ENCODE results near the gene SENP1.
A peak's percentile ranks its signal among the peaks of the same experiment; 100 is the strongest.

SENP1 gene

DNA sequence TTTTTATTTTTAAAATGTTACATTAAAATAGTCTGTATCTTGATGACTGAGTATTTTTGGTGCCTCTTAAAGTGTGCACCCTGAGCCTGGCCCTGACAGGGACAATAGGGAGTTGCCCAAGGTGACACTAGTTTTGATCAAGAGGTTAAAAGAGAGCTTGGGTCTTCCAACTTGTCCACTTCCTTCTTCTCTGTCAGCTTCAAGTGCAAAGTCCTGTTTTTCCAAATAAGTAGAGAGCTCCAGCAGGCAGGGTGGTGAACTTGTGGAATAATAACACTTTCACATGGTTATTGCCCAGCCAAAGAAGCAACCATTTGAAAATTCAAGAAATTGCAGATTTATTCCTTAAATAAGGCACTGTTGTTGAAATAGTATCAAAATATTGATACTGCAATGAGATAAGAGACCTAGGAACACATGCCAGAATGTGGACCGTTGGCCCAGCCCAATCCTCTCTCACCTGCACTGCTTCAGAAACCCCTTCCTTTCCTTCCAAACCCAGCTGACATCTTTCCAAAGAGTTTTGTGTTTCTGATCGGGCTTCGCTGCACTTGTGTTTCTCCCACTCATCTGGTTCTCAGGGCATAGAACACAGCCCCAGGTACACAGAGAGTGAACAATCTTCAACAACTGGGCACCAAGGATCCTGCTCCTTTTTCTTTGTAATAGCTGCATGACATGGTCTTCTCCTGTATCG is 87.8 kb downstream of the SENP1 start:
- DNase-seq = no peak

DNA sequence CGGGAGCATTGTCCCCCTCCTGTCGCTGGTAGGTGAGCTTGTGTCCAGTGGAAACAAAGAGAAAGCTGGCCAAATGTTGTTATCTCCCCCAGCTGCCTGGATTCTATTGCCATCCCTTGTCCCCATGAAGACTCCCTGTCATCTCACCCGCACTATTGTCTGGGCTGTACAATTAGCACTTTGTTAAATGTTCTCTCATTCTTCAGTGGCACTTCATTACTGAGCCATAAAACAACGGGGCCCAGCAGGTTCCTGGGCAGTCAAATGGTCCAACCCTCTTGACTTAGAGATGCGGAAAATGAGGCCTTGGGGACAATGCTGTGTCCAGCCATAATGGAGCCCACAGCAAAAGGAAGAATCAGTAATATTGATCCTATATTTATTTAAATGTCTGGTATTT is 88.4 kb downstream of the SENP1 start:
- DNase-seq = no peak

DNA sequence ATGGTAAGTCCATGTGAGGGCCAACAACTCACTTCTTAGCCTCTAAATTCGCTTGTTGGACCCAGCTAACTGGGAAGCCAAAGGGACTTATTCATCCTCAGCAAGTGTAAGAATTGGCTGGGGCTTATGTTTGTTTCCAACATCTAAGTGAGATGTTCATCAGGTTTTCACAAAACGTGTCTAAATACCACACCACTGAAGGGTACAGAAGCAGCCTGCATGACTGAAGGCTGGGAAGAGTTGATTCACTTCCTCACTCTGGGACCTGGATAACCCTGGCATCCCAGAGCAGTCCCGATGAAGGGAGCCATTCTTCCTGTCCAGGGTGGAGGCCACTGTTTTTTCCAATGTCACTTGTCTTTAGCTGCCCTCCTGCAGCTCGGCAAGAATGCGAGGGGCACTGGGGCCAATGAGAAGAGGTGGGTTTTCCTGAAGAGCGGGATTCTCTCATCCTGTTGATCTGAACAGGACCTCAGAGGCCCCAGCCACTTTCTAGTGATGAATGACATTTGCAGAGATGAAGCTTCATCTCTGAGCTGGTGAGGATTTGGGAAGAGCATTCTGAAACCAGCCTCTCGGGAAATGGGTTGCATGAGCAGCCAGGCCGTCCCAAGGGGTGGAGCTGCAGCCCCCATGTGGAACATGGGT is 89.4 kb downstream of the SENP1 start:
- DNase-seq = no peak

DNA sequence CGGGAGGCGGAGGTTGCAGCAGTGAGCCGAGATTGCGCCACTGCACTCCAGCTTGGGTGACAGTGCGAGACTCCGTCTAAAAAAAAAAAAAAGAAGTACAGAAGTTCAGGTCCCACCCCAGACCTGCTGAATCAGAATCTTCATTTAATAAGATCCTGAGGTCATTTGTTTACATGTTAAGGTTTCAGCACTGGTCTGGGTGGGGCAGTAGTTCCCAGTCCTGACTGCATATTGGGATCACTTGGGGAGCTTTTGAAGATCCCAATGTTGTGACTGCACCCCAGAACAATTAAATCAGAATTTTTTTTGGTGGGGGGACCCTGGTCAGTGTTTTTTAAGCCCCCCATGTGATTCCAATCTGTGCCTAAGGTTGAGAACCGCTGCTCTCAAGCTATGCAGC is 89.9 kb downstream of the SENP1 start:
- DNase-seq = no peak

DNA sequence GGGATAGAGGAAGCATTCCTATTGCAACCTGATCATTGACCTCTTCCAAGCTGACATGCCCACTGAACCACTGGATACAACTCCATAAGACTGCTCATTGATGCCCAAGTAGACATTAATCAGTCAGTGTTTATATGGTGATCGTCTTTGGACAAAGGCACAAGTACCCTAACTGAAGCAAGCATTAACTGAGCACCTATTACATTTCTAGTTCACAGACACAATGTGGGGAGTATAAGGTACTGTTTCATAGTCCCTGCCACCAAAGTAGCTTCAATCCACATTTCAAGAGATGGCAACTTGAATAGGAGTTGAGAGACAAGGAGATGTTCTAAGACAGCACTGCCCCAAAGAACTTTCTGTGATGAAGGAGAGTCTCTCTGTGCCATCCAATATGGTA is 90.8 kb downstream of the SENP1 start:
- DNase-seq = no peak

DNA sequence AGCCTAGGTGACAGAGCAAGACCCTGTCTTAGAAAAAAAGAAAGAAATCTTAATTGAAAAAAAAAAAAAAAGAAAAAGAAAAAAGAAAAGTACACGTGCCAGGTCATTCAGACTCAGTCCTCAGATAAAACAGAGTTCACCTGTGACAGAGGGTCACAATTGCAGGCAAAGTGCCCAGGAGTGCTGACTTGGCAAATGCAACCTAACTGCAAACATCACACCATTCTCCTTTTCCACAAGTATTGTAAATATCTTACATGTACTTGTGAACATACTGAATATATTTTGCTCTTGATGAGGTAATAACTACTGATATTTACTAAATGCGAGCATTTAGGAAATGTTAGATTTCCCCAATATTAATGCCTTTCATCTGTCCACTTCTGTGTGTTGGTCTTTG is 92.6 kb downstream of the SENP1 start:
- no peak for DNase-seq

DNA sequence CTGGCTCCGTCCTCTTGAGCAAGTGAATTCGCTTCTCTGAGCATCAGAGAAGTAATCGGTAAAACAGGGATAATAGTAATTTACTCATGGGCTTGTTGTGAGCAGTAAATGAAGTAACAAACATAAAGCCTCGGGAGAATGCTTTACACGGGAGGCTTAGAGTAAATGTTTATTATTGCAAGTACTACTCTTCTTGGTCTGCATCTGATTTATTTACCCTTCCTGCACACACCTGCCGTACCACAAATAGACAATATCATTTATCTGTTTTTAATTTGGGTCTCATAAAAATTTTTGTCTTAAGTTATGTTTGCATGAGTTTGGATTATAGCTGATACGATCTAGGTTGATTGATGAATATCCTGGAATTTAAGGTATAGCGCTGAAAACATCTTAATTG is 93.8 kb downstream of the SENP1 start:
- DNase-seq = no peak

DNA sequence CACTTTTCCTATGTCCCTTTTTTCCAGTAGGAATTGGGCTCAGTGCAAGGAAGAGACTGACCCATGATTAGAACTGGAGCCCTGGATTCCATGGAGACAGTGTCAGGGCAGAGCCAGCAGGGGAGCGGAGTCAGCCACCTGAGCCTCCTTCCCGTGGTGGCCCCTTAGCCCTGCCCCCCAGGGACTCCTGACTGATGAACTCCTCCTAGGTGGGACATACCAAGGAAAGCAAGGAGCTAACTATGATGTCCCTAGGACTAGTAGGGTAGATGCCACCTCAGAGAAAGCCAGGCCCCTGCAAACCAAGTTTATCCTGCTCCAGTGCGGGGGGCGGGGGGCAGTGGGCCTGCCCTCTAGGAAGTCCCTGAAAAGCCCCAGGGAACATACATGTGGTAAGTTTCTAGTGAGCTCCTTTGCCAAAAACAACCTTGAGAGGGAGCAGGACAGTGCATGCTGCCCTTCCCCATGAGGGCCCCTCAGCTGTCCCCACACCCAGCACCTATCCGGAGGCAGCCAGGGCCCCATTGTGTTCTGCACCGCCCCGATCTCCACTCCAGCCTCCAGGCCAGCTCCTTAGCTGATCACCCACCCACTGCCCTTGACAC is 95.4 kb downstream of the SENP1 start:
- no peak for DNase-seq

DNA sequence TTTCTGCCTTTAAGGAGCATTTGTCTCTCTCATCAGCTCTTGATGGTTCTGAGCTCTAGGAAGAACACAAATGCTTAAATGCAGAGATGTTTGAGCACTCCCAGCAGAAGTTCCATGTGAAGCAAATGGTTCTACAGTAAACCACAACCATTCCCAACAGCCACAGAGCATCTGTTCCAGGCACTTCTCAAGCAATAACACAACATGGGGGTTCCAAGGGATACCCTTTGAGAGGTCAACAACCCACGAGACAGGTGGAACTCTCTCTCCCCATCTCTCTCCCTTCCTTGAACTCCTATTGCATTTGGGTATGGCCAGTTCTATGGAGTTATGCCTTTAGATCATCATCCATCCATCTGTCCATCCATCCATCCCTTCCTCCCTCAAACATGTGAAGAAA is 96.4 kb downstream of the SENP1 start:
- DNase-seq = no peak

DNA sequence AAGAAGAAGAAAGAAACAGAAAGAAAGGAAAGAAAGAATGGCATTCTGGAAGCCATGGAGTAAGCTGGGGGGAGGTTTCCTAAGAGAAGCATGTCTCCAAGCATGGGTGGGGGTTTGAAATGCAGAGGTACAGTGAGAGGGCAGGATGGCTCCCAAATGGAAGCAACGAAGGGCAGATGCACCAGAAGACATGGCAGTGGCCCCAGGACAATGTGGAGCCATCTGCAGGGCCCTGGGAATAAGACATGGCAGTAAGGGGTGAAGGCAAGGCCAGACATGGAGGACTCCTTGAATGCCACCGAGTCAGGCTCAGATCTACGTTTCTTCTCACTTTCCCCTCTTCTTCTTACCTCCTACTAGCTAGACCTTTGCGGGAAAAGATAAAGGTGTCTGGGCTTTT is 96.9 kb downstream of the SENP1 start:
- DNase-seq = no peak

DNA sequence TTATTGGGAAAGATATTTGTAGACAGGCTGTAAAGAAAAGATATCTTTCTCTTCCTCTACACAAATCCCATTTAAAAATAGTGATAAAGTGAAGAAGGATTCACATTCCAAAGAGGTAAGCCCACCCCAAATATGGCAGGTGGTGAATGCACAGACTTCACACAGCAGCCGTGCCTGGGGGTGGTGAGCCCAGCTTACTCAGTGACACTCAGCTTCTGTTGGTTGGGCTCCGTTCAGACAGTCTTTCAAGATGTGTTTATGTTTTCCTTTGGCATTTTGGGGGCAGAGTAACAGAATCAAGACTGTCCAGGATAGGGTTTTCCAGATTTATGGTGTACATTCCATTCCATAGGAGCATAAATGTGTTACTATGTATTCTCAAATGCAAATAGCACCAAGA is 97.5 kb downstream of the SENP1 start:
- no peak for DNase-seq

DNA sequence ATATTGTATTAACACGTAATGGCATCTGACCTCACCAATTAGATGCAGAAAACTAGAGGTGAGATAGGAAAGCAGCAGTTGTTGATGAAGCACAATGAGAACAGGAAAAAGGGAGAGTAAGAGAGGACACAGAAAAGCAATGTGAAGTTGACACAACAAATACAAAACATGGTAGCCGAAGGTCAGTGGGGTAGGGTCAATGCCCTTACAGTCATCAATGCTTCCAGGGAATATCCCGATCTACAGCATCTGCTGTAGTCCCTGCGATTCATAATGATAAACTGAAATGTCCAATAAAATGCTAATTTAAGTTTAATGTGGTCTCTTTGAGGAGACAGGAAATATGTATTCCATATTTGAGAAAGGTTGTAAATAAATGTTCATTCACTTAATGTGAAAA is 98.7 kb downstream of the SENP1 start:
- no peak for DNase-seq

DNA sequence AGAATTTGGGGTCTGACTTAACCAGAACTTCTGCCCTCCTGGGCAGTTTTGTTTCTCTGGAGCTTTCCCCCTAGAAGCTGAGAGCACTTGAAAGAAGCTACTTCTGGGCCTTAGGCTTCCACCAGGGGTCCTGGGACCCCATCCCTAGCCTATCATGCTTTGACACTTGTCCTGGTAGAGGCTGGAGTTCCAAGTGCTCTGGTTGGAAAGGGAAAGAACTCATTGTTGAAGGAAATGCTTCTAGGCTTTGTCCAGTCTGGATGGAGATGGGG is 100.2 kb downstream of the SENP1 start:
- no peak for DNase-seq

DNA sequence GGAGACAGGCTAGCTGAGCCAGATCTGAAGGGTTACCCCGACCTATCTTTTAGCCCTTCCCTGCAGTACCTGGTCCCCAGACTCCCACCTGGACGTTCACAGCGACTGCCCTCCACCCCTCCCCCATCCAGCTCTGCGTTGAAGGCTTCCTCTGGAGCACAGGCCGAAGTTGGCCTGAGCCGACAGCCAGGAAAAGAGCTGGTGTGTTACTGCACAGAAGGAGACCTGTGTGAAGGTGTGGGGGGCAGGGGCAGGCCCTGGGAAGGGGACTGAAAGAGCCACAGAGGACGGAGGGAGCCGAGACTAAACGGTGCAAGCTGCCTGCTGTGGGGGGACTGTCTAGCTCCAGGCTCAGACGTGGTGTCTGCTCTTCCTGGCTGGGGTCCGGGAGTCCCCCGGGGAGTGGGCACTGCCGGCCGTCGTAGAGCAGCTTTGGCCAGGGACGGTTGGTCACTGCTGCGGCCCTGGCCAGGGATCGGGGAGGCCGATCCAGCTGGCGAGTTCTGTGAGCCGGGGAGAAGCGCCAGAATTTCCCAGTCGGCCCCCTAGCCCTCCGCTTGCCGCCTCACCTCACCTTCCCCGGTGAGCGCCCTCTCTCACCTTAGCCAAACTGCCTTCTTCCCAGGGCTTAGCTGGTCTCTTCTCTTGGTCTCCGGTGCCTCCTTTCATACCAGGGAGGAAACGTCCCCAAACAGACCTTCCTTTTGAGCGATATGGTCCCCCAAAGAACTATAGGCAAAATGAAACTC is 100.7 kb downstream of the SENP1 start:
- DNase-seq = no peak

DNA sequence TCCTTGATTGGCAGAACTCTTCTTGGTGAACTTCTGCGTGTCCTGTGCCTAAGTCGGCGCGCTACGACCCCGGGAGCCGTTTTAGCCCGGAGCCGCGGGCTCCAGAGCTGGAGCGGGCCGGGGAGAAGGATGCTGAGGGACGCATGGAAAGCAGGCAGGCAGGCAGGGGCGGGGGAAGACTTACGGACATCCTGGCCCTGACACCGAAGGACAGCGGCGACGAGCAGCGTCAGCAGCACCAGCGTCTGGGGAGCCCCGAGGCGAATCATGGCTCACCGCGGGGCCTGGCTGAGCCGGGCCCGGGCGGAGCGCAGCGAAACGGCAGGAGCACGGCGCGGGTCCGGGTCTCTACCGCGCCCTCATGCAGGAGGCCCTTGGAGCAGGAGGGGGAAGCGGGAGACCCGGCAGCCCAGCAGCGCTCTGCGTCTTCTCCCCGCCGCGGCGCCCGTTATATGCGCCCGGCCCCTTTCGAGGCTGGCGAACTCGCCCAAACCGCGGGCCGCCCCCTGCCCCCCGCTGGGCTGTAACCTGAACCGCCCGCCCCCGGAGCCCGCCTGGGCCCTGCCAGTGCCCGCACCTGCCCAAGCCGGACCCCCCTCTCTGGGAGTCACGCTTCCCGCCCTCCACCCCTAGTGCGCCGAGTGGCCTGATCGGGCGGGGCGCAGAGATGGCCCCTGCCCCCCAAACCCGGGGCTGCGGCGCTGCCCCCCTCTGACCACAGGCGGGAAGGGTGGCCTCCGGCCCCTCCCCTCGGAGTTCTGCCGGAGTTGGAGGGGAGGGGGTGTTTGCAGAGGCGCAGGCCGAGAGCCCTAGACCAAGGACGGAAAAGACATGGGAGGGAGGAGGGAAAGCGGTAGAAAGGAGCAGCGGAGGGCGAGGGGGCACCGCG is 101.6 kb downstream of the SENP1 start, which contains the start of gene COL2A1:
TSS of gene COL2A1 (minus strand) at position 424 of the 889 bp plus-strand sequence. CDS start at position 269, 155 bp downstream.
- peak; percentile 87 for DNase-seq

DNA sequence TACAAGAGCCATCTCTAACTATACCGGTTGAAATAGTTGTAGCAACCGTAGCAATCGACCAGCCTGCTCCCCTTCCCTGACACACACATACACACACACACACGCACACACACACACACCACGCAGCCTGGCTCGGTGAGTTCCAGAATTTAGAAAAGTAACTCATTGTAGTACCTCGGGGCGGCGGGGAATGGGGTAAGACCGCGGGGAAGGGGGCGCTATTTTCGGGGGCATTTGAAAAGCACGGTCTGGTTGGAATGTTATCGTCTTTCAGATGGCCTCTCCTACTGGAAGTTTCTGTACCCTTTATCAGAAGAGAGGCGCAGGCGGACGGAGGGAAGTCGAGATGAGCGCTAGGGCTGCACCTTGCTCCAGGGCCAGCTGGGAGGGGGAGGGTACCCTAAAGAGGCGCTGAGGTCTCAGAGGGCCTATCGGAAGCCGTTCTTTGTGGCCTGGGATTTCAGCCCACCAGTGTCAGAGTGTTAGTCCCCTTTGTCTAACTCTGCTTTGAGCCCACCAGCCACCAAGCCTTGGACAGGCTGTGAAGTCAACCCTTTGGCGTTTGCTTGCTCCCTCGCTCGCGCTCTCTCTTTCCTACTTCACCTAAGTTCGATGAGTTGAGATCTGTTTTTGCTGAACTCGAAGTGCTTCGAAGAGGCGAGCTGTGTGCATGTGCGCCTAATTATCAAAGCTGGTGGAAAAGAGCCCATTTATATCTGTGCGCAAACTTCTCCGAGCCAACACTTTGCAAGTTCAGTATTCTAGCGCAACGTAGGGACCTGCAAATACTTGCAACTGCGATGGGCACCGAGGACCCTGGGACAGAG is 102.4 kb downstream of the SENP1 start:
- no peak for DNase-seq

DNA sequence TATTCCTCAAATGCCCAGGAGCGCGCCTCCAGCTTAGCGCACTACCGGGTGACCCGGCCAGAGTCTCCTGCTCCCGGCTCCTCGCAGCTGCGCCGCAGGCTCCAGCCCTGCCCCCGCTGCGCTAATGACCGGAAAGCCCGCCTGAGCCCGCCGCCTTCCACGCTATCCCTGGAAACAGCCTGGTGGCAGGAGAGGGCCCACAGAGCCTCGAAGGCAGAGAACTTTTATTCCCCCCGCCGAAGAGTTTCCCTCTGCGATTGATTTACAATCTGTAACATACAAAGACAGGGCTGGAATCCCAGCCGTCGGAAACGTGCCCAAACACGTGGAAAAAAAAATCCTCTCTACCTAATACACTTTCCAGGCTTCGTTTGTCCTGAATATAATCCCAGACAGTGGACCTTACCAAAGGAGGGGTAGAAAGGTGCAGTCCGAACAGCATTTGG is 103.1 kb downstream of the SENP1 start:
- peak; percentile 69 for DNase-seq

DNA sequence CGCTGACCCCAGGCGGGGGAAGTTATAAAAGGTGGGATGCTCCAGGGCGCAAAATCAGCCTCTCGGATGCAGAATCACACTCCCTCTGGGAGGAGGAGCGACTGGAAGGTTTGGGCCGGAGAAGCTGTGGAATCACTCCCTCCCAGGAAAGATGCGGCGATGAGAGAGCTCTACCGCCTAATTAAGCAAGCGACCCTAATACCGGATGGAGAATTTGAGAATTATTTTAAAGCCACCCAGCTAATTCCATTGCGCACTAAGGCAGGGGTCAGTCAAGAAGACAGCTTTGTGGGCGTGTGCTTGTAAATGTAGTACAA is 103.5 kb downstream of the SENP1 start:
- DNase-seq = no peak

DNA sequence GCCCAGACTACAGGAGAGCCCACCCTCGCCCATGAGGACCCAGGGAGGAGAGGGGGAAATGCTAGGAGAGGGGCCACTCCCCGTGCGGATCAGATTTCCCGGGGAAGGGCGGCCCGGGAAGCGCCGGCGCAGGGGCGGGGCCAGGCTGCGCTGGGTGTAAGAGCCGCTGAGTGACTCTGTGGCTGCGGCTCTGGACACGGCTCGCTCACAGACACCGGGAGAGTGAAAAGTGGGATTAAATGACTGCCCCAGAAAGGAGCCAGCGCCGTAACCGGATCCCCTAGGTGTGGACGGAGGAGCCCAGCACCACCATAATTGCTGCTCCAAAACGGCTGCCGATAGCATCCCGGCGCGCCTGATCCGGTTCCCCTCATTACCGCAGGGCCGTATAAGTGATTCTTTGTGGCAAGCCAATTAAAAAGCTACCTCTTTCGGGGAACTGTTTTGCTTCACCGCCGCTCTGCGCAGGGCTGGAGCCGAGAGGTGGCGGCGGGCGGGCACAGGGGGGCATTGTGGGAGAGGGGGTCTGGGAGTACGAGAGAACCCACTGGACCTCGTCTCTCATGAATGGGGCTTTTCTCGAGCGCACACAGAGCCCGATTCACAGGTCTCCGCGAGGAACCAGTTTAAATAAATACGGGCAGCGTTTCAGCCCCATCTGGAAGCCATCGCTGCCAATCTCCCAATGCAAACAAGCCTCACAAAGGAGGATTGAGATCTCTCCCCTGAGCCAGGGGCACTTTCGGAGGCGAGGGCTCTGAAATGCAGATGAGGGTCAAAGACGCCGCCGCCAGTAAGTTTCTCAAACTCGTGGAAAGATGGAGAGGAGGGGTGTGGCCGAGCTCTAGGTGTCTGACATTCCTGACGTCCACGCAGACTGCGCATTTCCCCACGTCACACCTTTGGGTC is 104.1 kb downstream of the SENP1 start:
- DNase-seq = peak; percentile 77

DNA sequence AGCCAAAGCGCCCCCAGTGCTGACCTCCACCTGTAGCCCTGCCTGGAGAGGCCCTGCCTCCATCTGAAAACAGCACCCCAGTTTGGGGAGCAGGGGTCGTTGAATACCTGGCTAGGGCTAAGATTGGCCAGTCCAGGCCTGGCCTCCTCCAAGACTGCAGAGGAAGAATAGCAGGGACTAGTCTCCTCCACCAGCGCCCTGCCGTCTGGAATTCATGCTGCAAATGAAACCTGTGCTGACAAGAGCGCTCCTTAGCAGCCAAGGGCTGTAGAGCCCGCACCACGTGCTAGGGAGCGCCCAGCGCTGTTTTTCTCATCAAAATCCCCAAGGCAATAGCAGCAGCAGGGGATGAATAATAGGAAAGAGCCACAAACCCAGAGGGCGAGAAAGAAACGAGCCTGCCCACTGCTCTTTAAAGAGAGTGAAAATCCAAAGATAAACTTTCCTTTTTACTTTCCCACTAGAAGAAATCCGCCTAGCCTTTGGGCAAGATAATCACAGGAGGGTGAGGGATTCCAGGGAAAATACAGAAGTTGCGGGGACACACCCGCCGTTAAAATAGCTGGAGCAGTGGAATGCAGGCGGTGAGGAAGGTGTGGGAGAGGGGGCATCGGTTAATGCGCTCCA is 104.9 kb downstream of the SENP1 start:
- DNase-seq = no peak

Data from right kidney (tissue), 1 donor.